Ramos (cell line): Measurements from ENCODE around the gene SLC27A5.

ENCODE experiments used
- in situ Hi-C: fragments of 300-500 bp; cut with MboI; formaldehyde crosslinking; loops from one replicate; pipeline ENCODE4 v1.14.3; 2022; ENCODE audit warnings: low sequenced_read_pairs; ENCODE audit not compliant: unreplicated experiment

SLC27A5 gene, protein sequence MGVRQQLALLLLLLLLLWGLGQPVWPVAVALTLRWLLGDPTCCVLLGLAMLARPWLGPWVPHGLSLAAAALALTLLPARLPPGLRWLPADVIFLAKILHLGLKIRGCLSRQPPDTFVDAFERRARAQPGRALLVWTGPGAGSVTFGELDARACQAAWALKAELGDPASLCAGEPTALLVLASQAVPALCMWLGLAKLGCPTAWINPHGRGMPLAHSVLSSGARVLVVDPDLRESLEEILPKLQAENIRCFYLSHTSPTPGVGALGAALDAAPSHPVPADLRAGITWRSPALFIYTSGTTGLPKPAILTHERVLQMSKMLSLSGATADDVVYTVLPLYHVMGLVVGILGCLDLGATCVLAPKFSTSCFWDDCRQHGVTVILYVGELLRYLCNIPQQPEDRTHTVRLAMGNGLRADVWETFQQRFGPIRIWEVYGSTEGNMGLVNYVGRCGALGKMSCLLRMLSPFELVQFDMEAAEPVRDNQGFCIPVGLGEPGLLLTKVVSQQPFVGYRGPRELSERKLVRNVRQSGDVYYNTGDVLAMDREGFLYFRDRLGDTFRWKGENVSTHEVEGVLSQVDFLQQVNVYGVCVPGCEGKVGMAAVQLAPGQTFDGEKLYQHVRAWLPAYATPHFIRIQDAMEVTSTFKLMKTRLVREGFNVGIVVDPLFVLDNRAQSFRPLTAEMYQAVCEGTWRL

DNA sequence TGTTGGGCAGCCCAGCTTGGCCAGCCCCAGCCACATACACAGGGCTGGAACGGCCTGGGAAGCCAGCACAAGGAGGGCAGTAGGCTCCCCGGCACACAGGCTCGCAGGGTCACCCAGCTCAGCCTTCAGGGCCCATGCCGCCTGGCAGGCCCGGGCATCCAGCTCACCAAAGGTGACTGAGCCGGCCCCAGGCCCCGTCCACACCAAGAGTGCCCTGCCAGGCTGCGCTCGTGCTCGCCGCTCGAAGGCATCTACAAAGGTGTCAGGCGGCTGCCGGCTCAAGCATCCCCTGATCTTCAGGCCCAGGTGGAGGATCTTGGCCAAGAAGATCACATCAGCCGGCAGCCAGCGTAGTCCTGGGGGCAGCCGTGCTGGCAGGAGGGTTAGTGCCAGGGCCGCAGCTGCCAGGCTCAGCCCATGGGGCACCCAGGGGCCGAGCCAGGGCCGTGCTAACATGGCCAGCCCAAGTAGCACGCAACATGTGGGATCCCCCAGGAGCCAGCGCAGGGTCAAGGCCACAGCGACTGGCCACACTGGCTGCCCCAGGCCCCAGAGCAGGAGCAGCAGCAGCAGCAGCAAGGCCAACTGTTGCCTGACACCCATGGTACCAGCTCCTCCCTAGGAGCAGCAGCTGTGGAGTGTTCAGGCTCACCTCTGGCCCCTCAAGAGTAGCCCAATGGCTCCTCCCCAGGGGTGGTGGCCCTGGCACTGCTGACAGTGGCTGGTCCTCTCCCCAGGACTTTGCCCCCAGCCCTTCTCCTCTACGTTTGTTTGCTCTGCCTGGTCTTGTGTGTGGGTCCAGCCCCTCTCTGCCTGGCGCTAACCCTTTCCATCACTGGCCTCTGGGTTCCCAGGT, at the start of gene SLC27A5:
TSS of gene SLC27A5 (minus strand) at position 640 of the 856 bp plus-strand sequence. CDS start at position 603, 37 bp downstream.
- in situ Hi-C loops: no loop called here

DNA sequence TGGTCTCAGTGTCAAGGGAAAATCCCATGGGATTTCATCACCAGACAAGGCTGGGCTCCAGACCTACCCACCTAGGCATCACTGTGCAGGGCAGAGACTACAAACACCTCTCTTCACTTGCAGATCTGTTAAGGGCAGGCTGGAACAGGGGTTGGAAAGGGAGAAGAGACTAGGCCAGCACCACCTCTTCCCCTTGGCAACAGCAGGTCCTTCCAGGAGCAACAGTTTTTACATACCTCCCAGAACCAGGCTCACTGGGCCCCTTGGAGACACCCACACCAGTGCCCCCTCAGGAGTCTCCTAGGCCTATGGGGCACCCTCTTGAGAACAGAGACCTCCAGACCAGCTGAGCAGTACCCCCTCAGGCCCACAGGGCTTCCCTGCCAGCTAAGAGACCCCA, 49.1 kb upstream of the SLC27A5 start:
- in situ Hi-C loops: no loop called here

DNA sequence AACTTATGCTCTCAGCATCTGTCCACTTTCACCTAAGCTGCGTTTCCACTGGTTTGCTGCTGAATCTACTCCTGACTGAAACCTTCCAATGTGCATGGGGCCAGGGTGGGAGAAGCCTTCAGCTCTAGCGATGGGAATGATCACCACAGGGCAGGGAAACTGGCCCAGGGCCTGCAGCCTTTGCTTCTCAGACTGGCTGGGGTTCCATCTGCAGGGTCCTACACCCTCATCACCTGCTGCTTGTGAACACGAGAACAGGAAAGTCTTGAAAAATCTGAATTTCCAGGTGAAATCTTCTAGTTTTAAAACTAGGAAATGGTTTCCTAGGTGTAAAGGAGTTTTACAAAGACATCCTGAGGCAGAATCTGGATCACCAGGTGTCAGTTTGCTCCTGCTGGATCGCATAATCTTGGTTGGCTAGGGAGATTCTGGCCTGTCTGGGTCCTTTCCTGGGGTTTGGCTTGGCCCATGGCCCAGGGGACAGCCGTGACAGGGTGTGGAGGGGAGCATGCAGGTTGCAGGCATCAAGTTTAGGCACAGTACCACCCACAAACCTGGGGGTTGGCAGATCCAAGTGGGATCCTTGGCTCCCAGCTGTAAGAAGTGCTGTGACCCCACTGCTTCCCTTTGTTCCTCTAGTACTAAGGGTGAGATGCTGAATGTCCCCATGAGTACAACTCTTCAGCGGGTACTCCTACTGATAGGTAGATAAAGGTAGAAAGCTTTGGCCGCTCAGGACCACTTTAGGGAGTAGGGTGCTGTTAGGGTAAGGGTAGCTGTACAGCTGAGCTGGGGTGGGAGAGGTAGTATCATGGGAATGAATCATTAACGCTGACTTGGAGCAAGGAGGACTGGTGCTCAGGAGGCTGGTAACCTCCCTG, 48.5 kb upstream of the SLC27A5 start:
- in situ Hi-C loops: no loop called here

DNA sequence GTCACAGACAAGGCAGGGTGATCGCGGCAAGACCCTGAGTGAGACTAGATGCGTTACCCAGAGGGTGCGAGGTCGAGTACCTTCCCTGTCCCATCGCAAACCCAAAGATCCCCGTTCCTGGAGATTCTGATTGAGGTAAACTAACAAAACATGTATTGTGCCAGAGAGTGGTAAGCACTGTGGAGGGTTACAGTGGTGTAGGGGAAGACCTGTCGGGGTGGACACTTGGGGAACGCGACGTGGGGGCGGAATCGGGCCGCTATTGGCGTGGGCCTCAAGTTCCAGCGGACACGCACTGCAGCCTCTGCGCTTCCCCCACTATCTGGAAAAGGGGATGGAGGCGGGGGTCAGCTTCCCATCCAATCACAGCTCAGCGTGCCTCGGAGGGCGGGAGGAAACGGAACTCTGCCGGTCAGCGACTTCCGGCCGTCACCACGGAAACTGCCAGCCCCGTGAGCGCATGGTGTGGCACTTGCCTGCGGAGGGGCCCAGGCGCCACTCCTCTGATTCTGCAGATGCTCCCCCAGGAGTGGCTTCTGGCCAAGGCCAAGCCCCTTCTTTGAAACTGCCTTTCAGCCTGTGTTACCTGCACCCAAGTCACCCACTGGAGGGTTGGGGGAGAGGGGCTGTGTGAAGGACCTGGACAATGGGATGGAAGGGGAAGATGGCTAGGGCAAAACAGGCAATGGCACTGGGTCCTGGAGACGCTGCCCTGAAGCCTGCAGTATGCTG, 47.6 kb upstream of the SLC27A5 start:
- in situ Hi-C loops: no loop called here

DNA sequence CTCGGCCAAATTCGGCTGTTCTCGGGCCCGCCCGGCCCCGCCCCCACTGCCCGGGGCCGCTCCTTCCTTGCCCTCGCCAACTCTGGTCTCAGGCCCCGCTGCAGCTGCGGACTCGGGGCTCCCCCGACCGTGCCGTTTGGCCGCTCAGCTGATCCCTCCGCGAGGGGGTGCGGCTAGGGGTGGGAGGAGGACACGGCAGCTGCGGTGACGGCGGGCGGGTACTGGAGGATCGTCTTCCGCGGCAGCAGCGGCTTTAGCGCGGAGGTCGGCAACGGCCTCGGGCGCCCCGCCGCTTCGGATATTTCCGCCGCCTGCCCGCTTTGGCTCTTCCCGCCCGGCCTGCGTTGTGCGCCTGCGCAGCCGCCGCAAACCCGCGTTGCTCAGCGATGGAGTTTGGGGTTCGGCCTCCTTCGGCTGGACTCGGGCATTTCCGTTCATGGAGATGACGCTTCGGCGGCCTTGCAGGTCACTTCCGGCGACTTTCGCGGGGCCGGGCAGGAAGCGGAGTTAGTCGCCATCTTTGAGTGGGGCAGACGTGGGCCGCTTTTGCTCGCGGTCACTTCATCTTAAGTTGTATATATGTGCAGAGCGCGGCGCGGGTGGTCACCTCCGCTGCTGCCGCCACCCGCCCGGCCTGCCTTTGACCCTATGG, 47.0 kb upstream of the SLC27A5 start:
- in situ Hi-C loops: no loop called here

DNA sequence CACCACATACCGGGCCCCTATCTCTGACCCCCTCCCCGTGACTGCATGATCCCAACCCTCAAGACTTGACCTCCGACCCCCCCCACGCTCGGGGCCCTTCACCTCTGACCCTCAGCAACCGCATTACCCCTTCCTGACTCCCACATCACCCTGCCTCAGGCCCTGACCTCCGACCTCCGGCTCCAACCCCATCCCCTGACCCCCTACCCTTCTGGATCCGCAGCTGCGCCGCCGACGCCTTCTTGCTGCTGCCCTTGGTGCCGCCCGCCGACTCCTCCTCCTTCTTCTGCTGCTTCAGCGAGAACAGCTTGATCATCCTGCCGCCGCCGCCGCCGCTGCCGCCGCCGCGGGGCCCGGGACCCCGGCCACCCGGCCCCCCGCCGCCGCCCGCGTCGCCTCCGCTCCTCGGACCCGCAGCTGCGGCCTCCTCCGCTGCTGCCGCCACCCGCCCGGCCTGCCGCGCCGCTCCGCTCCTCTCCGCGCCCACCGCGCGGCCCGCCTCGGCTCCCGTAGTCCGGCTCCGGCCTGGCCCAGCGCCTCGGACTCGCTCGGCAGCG, 46.4 kb upstream of the SLC27A5 start, which contains the start of gene UBE2M:
TSS of gene UBE2M (minus strand) at position 546 of the 557 bp plus-strand sequence. CDS start at position 316, 230 bp downstream.
- in situ Hi-C loops: no loop called here

DNA sequence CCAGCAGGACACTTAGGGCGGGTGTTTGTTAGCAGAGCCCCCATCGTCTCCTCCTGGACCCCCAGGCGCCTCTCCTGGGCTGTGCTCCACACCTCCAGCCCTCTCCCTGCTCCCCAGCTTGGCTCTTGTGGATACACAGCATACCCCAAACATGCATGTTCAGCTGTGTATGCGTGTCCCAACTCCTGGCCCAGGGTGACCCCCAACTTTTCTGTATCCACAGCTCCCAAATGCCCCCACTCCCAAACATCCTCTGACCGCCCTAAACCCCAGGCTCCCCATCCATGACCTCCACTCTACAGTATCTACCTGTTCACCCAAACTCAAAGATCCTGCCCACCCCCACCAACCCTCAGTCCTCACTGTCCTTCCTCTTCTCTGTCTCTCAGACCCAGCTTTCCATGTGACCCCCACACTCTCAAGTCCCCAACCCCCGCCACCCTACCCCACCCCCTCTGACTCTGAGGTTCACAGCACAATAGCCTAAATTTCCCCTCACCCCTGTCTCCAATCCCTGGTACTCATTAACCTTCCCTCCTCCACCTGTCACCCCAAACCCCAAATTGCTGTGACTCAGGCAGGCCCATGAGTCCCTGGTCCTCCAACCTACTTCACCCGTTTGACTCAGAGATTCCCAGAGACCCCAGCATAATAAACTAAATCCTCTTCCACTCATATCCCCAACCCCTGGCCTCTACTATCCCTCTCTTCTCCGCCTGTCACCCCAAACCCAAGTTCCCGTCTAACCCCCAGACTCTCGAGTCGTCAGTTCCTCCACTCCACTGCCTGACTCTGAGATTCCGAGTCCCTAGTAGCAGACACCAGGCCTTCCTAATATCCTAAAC, 45.7 kb upstream of the SLC27A5 start:
- in situ Hi-C loops: no loop called here

DNA sequence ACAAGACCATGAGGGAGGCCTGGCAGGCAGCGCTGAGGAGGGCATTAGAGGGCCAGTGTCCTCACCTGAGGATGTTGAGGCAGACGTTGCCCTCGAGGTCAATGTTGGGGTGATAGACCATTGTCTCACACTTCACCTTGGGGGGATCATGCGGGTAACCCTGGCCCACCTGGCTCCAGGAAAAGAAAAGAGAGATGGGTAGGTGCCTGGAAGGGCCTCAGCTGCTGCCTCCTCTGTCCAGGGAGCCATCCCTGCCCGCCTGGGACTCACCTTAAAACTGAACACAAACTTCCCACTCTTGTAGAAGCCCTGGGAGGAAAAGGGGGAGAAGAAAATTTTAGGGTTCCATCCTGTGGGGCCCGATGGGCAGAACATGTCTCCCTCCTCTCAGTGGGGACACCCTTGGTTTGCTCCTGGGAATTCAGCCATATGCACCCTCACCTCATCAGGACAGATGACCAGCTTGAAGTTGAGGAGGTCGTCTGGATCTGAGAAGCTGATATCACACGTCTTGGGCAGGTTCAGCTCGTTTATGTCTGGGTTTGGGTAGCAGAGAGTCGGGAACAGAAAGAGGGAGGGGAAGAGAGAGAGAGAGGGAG, 44.9 kb upstream of the SLC27A5 start:
- in situ Hi-C loops: no loop called here

DNA sequence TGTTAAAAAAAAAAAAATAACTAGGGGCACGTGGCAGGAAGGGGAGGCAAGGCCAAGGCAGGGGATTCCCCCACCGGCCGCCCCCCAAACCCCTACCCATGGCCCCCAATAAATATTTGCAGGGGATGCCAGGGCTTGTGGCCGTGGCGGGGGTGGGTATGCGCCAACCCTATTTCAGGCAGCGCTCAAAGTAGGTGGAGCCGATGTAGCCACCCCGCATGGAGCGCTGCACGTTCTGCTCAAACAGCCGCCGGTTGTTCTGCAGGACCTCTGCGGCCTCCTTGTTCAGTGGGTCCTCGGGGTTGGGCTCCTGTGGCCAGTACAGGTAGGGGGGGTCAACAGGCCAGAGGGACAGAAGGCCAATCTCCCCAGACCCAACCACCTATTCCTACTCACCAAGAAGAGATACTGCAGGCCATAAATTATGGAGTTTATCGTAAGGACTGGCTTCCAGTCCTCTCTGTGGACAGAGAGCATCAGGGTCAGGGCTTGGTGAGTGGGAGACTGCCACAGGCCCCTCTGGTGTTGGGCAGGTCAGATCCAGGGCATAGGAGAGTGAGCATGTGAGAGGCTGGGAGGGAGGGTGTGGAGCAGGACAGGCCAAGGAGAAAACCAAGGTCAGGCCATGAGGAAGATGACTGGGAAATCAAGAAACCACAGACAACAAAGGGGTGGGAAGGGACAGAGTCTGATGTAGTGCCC, 44.3 kb upstream of the SLC27A5 start:
- in situ Hi-C loops: no loop called here

DNA sequence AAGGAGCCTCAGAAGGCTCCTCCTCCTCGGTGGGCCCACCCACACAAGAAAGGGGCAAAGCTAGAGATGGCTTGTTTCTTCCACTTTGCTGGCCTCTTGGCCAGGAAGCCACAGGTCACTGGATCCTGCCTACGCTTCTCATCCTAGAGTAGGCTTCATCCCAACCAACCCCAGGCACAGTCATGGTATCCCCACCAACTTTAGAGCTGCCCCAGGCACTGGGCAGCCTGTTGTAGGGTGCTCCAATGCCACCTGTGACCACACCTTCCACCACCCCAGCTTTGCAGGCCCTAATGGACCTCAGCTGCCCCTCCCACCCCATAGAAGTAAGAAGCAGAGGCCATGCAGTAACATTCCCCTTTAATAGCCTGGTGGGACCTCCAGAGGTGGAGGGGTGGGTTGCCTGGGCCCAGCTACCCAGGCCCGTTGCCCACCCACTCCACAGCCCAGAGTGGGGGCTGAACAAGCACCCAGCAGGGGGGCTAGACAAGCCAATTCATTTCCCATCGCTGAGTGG, 43.6 kb upstream of the SLC27A5 start:
- in situ Hi-C loops: no loop called here

DNA sequence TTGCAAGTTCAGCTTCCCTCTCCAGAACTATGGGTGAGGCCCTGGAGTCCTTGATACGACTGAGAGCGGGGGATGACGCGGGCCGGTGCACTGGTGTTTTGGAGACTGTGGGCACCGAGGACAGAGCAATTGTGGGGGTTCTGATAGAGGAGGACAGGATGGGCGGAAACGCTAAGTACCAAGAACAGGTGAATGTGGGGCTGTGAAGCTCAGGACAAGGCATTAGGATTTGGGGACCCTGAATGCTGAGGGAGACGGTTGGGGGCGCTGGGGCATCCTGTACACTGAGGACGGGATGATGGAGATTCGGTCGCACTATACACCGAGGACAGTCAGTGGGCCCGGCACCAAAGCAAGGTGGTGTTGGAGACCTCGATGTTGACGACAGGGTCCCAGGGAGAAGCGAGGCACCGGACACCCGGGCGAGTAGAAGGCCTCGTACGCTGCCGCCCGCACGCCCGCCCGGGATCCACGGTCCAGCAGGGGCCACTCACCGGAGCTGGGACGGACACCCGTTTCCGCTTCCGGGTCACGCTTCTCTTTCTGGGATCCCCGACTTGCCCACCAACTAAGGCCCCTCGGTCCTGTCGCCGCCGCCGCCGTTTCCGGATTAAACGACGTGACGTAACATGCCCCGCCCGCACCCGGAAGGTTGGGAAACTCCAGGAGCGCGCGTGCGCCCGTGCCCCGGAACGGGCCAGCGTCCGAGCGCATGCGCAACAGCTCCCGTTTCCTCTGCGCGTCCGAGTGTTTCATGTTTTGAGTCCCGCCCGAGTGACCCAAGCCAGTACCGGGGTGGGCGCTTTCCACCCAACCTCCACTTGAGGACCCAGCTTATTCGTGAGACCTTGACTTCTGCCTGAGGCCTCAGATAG, 42.9 kb upstream of the SLC27A5 start, which contains the start of gene CHMP2A:
TSS of gene CHMP2A (minus strand) at position 612 of the 875 bp plus-strand sequence. CDS start 893 bp downstream, outside the sequence.
- in situ Hi-C loops: no loop called here

DNA sequence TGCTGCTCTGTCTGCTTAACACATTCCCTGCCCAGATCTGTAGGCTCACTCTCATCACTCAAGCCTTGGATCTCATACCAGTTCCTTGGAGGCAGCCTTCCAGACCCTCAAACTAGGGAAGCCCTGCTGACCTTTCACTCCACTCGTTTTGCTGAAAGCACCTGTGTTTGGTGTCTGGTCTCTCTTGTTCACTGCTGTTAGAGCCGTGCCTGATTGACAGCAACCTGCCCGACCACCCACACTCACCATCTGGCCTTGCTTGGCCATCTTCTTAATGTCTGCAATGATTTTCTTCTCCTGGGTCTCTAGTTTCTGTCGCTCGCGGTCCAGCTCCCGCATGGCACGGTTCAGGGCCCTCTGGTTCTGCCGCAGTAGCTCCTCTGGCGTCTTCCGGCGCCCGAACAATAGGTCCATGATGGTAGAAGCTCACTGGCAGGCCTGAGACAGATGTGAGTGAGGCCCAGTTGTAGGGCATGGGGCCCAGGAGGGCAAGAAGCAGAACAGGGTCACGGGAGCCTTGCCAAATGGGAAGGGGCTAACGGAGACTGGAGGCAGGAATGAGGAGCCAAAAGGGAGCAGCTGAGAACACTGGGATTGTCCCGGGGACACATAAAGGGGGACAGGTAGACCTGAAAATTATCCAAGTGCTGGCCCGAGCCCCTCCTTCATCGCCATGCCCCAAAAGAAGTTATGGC, 42.2 kb upstream of the SLC27A5 start:
- in situ Hi-C loops: no loop called here

DNA sequence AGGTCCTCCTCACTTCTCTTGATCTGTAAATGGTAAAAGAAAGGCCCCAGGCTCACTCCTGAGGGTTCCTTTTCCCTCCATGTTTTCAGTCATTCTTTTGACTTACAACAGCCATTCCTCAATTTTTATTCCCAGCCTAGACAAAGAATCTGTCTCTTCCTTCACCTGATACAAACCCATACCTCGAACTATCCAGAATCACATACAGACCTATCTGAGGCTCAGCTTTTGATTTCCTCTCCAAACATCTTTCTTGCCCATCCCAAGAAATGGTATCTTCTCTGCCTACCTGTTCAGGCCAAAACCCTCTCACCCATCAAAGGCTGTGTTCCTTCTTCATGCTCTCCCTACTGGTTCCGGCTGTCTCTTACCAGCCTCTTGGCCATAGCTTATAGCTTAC, 40.9 kb upstream of the SLC27A5 start:
- in situ Hi-C loops: no loop called here
